ENCODE measurements around the gene MOCS1.

Gene MOCS1

GRCh38 chr6:39917981-39918380 is 16.3 kb downstream of the MOCS1 start:
- no peak for TF ChIP-seq CTCF (conservative IDR thresholded peaks at IDR 0.05; ENCODE audit: low read depth, low read length)
- no peak overlapping the region for H3K4me3 ChIP-seq (ENCODE audit: low read length)
- DNase-seq (ENCODE audit: low read depth), result no peak

DNA sequence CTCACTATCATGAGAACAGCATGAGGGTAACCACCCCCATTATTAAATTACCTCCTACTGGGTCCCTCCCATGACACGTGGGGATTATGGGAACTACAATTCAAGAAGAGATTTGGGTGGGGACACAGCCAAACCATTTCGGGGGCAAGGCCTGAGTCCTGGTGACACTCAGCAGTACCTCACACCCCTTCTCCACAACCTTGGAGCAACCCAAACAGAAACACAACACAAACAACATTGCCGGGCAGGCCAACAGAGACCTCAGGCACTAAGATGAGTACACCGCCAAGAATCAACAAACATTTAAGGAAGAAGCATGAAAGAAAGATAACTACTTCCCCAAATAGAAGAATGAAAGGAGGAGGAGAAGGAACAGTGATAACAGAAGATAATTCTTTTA is 16.9 kb downstream of the MOCS1 start:
- DNase-seq (ENCODE audit: low read depth), result no peak
- TF ChIP-seq CTCF (conservative IDR thresholded peaks at IDR 0.05; ENCODE audit: low read depth, low read length), result no peak
- no peak overlapping the region for H3K4me3 ChIP-seq (ENCODE audit: low read length)

- no peak for TF ChIP-seq CTCF (conservative IDR thresholded peaks at IDR 0.05; ENCODE audit: low read depth, low read length)
- H3K4me3 ChIP-seq (ENCODE audit: low read length), result no peak overlapping the region
- no peak for DNase-seq (ENCODE audit: low read depth)
Observed at GRCh38 chr6:39915866-39916265, 18.4 kb downstream of the MOCS1 start.

GRCh38 chr6:39914239-39914638 is 20.0 kb downstream of the MOCS1 start:
- no peak for TF ChIP-seq CTCF (conservative IDR thresholded peaks at IDR 0.05; ENCODE audit: low read depth, low read length)

DNA sequence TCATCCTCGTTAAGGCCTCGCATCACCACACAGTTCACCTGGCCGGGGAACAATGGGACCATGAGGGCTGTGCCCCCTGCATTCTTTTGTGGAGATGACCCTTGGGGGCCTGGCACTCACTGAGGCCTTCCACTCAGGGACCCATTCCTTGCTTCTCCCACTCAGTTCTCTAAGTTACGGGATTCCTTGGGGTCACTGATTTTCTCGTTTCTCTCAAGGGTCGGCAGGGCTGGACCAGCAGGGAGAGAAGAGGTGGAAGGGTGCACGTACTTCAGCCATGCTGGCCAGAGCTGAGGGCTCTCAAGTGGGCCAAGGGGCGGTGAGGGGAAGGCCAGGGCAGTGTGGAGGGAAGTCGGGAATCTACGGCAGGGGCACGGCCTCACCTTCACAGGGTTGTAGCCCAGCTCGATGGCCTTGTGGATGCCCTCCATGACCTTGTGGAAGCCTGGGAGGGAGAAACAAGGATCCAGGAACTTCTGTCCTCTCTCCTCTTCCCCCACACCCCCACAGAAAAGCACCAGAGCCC is 20.8 kb downstream of the MOCS1 start:
- TF ChIP-seq CTCF (conservative IDR thresholded peaks at IDR 0.05; ENCODE audit: low read depth, low read length), result no peak
- no peak overlapping the region for H3K4me3 ChIP-seq (ENCODE audit: low read length)
- no peak for DNase-seq (ENCODE audit: low read depth)

More at GRCh38 chr6:39914239-39914638, 20.0 kb downstream of the MOCS1 start:
- DNase-seq (ENCODE audit: low read depth), result no peak
- H3K4me3 ChIP-seq (ENCODE audit: low read length), result no peak overlapping the region

DNA sequence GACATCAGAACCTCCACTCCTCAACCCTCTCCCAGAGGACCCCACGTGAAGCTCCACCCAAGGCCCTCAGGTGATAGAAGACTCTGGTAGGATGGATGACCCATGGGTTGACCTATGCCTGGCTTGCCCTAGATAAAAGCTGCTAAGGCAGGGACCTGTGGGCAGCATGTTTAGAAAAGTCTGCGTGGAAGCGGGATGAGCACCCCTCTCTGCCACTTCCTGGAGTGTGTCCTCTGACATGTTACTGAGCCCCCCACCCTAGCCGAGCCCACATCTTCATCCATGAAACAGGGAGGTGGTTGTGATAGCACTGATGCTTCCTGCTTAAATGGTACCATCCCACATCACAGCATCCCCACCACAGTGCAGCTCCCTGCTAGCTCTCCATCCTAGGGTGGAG is 21.8 kb downstream of the MOCS1 start:
- H3K4me3 ChIP-seq (ENCODE audit: low read length), result no peak overlapping the region
- no peak for TF ChIP-seq CTCF (conservative IDR thresholded peaks at IDR 0.05; ENCODE audit: low read depth, low read length)
- DNase-seq (ENCODE audit: low read depth), result no peak

DNA sequence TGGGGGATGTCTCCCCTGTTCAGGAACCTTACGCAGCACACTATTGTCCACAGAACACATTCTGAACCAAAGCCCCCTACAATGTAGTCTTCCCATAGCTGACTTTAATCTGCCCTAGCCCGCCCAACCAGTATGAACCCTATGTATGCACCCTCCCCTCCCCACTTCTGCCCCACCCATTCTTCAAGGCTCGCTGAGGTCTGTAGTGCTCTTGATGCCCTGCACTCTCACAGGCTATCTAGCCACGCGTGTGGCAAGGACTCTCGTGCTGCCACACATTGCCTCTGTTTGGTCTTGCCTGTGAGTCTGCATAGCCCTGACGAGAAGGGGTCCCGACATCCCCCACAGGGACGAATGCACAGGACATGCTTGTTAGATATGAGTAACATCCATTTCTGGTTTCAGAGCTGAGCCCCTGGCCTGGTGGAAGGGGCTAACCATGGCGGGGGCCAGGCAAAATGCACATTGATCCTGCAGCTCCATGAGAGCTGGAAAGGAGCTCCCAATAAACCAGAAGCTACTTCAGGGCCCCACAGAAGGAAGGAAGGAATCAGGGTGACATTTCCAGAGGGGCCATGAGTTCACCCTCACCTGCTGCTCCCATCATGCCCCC is 22.6 kb downstream of the MOCS1 start:
- DNase-seq (ENCODE audit: low read depth), result no peak
- H3K4me3 ChIP-seq (ENCODE audit: low read length), result no peak overlapping the region
- no peak for TF ChIP-seq CTCF (conservative IDR thresholded peaks at IDR 0.05; ENCODE audit: low read depth, low read length)

Data from retinal pigment epithelial cell (primary cell).